Keratinocyte (primary cell): ENCODE results near the gene DEPDC1B.
"Not testable (repeated sequence)": the region's sequence is repeated elsewhere in the genome, so short reads cannot be mapped to it uniquely, and the experiment has no call there.

Experiments used
- CTCF ChIP-seq, 3 experiments: IDR thresholded peaks in 1 of 3; conservative IDR thresholded peaks in 1 of 3; optimal IDR thresholded peaks in 1 of 3; 2 replicates in 2 of 3; 3 replicates in 1 of 3; pipeline versions ENCODE3 to v1.5.1; 2011; ENCODE audit warnings: low read length in 3 of 3, mild to moderate bottlenecking in 3 of 3, moderate library complexity in 2 of 3, control low read depth in 1 of 3, inconsistent platforms in 1 of 3; ENCODE audit not compliant: insufficient read depth in 2 of 3; ENCODE audit errors: extremely low read depth in 1 of 3
- EZH2 ChIP-seq: IDR thresholded peaks from one replicate; pipeline ENCODE4 v1.6.1; 2012; ENCODE audit warnings: inconsistent platforms, mild to moderate bottlenecking, low read length, moderate library complexity

GRCh38 chr5:60711892-60712291, 11.9 kb upstream of the DEPDC1B start:
- not testable (repeated sequence) for TF ChIP-seq CTCF (optimal IDR thresholded peaks at IDR 0.05 in 1 of 3, IDR thresholded peaks at IDR 0.05 in 1 of 3, conservative IDR thresholded peaks at IDR 0.05 in 1 of 3; ENCODE audit: extremely low read depth in 1 of 3, insufficient read depth in 2 of 3, low read length in 3 of 3); EZH2
